GM12878 (cell line): ENCODE data around the gene MCM5. TPM values are rescaled to one million over a fixed set of nuclear protein-coding genes. Genes with fewer than 3 reads are reported as not detected.
A peak's percentile ranks its signal among the peaks of the same experiment; 100 is the strongest.

Experiments
- ATAC-seq: fragments of 200-7000 bp; cut with Tn5 transposase; 3 replicates; pipeline ENCODE4 v1.9.1; 2020; ENCODE audit warnings: mild to moderate bottlenecking, moderate library complexity
- BruUV-seq: library from RNA; stranded (reverse); fragments of 400-500 nt; replicated peaks from 2 replicates; lab custom pipeline; 2021; lab: Mats Ljungman, UMichigan
- CTCF ChIA-PET: fragments of 300-600 bp; sonication (Branson Sonifier 250); formaldehyde crosslinking; extraction: SDS; loops from one replicate; lab custom pipeline; 2021; ENCODE audit warnings: inconsistent platforms; lab: Yijun Ruan, JAX
- POLR2A ChIA-PET: fragments of 350-600 bp; formaldehyde crosslinking; extraction: SDS; loops from one replicate; lab custom pipeline; 2021; ENCODE audit warnings: inconsistent platforms; lab: Charles Lee
- RAD21 ChIA-PET: fragments of 300-600 bp; sonication (Branson Sonifier 250); formaldehyde crosslinking; loops from one replicate; lab custom pipeline; 2023; ENCODE audit warnings: antibody characterized with exemption; ENCODE audit not compliant: unreplicated experiment; lab: Charles Lee
- SMC1A ChIA-PET: fragments of 300-600 bp; sonication (Branson Sonifier 250); formaldehyde crosslinking; loops from one replicate; lab custom pipeline; 2023; ENCODE audit not compliant: unreplicated experiment, uncharacterized antibody; lab: Charles Lee
- DNase-seq: peaks from one replicate; pipeline ENCODE4 v3.0.0-alpha.2; 2011; ENCODE audit warnings: low read depth, low spot score
- FAIRE-seq: peaks from 3 replicates; lab custom pipeline; 2011; peaks lifted over from hg19 to GRCh38; lab: Jason Lieb, UNC
- H2AFZ ChIP-seq: 2 replicates; pipeline ENCODE4 v1.6.0; 2011; ENCODE audit warnings: low read depth, low read length, control low read depth; ENCODE audit not compliant: control insufficient read depth
- H3K27ac ChIP-seq: 2 replicates; pipeline ENCODE4 v1.5.1; 2011; ENCODE audit warnings: control low read depth; ENCODE audit not compliant: control insufficient read depth, insufficient read depth
- H3K27me3 ChIP-seq, 2 experiments: replicated peaks in 1 of 2; 2 replicates each; pipeline versions ENCODE4 v1.6.0 to v1.6.1; 2011; ENCODE audit warnings: low read length in 1 of 2; ENCODE audit not compliant: control insufficient read depth in 2 of 2, insufficient read depth in 2 of 2
- H3K36me3 ChIP-seq, 2 experiments: 2 replicates each; pipeline ENCODE4 v1.5.1; 2011; ENCODE audit warnings: low read length in 1 of 2; ENCODE audit not compliant: control insufficient read depth in 2 of 2, insufficient read depth in 2 of 2
- H3K4me1 ChIP-seq: 2 replicates; pipeline ENCODE4 v1.6.1; 2011; ENCODE audit warnings: mild to moderate bottlenecking, low read length, moderate library complexity, mixed read lengths; ENCODE audit not compliant: control insufficient read depth, insufficient read depth
- H3K4me2 ChIP-seq: 2 replicates; pipeline ENCODE4 v1.6.0; 2011; ENCODE audit warnings: control low read depth; ENCODE audit not compliant: control insufficient read depth, insufficient read depth
- H3K4me3 ChIP-seq: fragments of 200-600 bp; sonication (generic); 2 replicates; pipeline ENCODE4 v1.5.1; 2016
- H3K79me2 ChIP-seq: 2 replicates; pipeline ENCODE4 v1.6.0; 2011; ENCODE audit warnings: low read length; ENCODE audit not compliant: control insufficient read depth, insufficient read depth
- H3K9ac ChIP-seq: 2 replicates; pipeline ENCODE4 v1.8.0; 2011; ENCODE audit warnings: low read length, control low read depth, mixed read lengths; ENCODE audit not compliant: control insufficient read depth, insufficient read depth
- H3K9me3 ChIP-seq: replicated peaks from 3 replicates; pipeline ENCODE4 v1.5.1; 2011; ENCODE audit warnings: mild to moderate bottlenecking, low read length; ENCODE audit not compliant: control insufficient read depth, insufficient read depth
- H4K20me1 ChIP-seq: 2 replicates; pipeline ENCODE4 v1.6.0; 2011; ENCODE audit not compliant: control insufficient read depth, insufficient read depth
- ATF7 ChIP-seq: fragments of 450-650 bp; IDR thresholded peaks from 2 replicates; pipeline ENCODE4 v1.6.1; 2016; ENCODE audit warnings: low read depth, mild to moderate bottlenecking
- BCLAF1 ChIP-seq: fragments of 450-650 bp; IDR thresholded peaks from 2 replicates; pipeline ENCODE4 v1.6.1; 2017; ENCODE audit warnings: antibody characterized with exemption, mild to moderate bottlenecking, moderate library complexity
- CREB1 ChIP-seq: IDR thresholded peaks from 2 replicates; pipeline ENCODE4 v1.6.1; 2012; ENCODE audit warnings: low read depth, mild to moderate bottlenecking, inconsistent platforms
- EED ChIP-seq: sonication (generic); IDR thresholded peaks from 2 replicates; pipeline ENCODE4 v1.6.1; 2016; ENCODE audit warnings: antibody characterized with exemption, low read depth
- EGR1 ChIP-seq, 2 experiments: IDR thresholded peaks; 1 replicate in 1 of 2; 2 replicates in 1 of 2; pipeline ENCODE4 v1.6.1; 2011 to 2012; ENCODE audit warnings: low read depth in 2 of 2, low read length in 2 of 2, borderline replicate concordance in 1 of 2, mild to moderate bottlenecking in 1 of 2, moderate library complexity in 1 of 2
- HDAC2 ChIP-seq: fragments of 200-600 bp; sonication (generic); IDR thresholded peaks from 2 replicates; pipeline ENCODE4 v1.6.1; 2017
- IRF3 ChIP-seq: fragments of 450-650 bp; IDR thresholded peaks from 2 replicates; pipeline ENCODE4 v1.6.1; 2014; ENCODE audit warnings: mild to moderate bottlenecking
- NBN ChIP-seq: fragments of 450-650 bp; IDR thresholded peaks from 2 replicates; pipeline ENCODE4 v1.6.1; 2016
- NFYB ChIP-seq: IDR thresholded peaks from 2 replicates; pipeline ENCODE4 v1.6.1; 2011; ENCODE audit warnings: low read depth, mild to moderate bottlenecking, low read length, improper control_type of control experiment, moderate library complexity; ENCODE audit not compliant: insufficient read depth
- POU2F2 ChIP-seq: IDR thresholded peaks from 3 replicates; pipeline ENCODE4 v1.6.1; 2011; ENCODE audit warnings: low read depth, mild to moderate bottlenecking, low read length, borderline replicate concordance
- RAD21 ChIP-seq: IDR thresholded peaks from 2 replicates; pipeline ENCODE4 v1.6.1; 2011; ENCODE audit warnings: mild to moderate bottlenecking, low read depth, low read length, moderate library complexity; ENCODE audit not compliant: insufficient read depth
- RELB ChIP-seq: fragments of 450-650 bp; IDR thresholded peaks from 2 replicates; pipeline ENCODE4 v1.6.1; 2017; ENCODE audit warnings: low read depth, mild to moderate bottlenecking, moderate library complexity
- RUNX3 ChIP-seq: IDR thresholded peaks from 2 replicates; pipeline ENCODE4 v1.6.1; 2012; ENCODE audit warnings: low read length, inconsistent platforms
- SIX5 ChIP-seq: IDR thresholded peaks from 2 replicates; pipeline ENCODE4 v1.6.1; 2011; ENCODE audit warnings: mild to moderate bottlenecking, low read depth, low read length, moderate library complexity; ENCODE audit not compliant: severe bottlenecking
- STAT3 ChIP-seq: IDR thresholded peaks from 2 replicates; pipeline ENCODE4 v1.6.1; 2011; ENCODE audit warnings: low read depth, low read length, improper control_type of control experiment
- YBX1 ChIP-seq: fragments of 450-650 bp; IDR thresholded peaks from 2 replicates; pipeline ENCODE4 v1.6.1; 2016; ENCODE audit warnings: antibody characterized with exemption
- ZNF207 ChIP-seq: fragments of 450-650 bp; IDR thresholded peaks from 2 replicates; pipeline ENCODE4 v1.6.1; 2014; ENCODE audit warnings: antibody characterized with exemption, mild to moderate bottlenecking, borderline replicate concordance
- WGBS: methylation state at CpG from one replicate; pipeline ENCODE4 v1.1.6; 2016; ENCODE audit warnings: low lambda C conversion rate; ENCODE audit not compliant: insufficient replicate concordance, insufficient coverage; ENCODE audit errors: missing lambda C conversion rate; 5-methylcytosine and 5-hydroxymethylcytosine counted together
- in situ Hi-C: fragments of 300-500 bp; cut with MboI; formaldehyde crosslinking; loops from 9 replicates; pipeline ENCODE4 v1.14.3; 2018; ENCODE audit warnings: mixed read lengths
- intact Hi-C: fragments of 100-400 bp; cut with micrococcal nuclease; formaldehyde crosslinking; loops from one replicate; pipeline ENCODE4 v1.14.2; 2022; ENCODE audit not compliant: unreplicated experiment
- polyA plus RNA-seq, 11 experiments: library from polyadenylated mRNA; depleted of rRNA in 4 of 11; unstranded in 6 of 11; stranded (reverse) in 5 of 11; fragments of >200 nt; fragmentation: Nextera tagmentation in 4 of 11; fragmentation: Illumina TruSeq in 1 of 11; extraction: Ambion mirVana in 4 of 11; extraction: Trizol in 1 of 11; gene quantifications; 1 replicate in 1 of 11; 2 replicates in 10 of 11; pipeline versions ENCODE4 v1.2.1 to v1.2.3, GENCODE V29; 2011 to 2016; ENCODE audit warnings: inconsistent platforms in 2 of 11, missing spikeins in 2 of 11, low read depth in 1 of 11
- total RNA-seq, 4 experiments: library from RNA; depleted of rRNA in 3 of 4; stranded (reverse); fragments of >200 nt in 3 of 4; fragmentation: Illumina TruSeq in 1 of 4; extraction: Trizol in 1 of 4; gene quantifications; 2 replicates each; pipeline versions ENCODE4 v1.2.1 to v1.2.3, GENCODE V29; 2013 to 2021
- TF ChIP-seq, protein P1 (sequence below): IDR thresholded peaks from 2 replicates; pipeline ENCODE4 v1.6.1; 2011; ENCODE audit warnings: low read depth, low read length, improper control_type of control experiment, borderline replicate concordance

Gene MCM5
- total and polyA plus RNA-seq, 10 of the 15 experiments (the other 5 are each of a cell fraction or from before 2014, with no cell fraction given) = 14.1 to 360 (median 164) TPM

GRCh38 chr22:35411102-35411501 lies 11.2 kb downstream of the MCM5 start:
- ChIA-PET RAD21 (interaction anchor here (1.3 to 6.3 kb wide), 16 partner anchors 10 to 216 kb away, joined by 3 to 112 read pairs (median 10); partner anchors contain the start of genes HMOX1, MCM5 and TOM1), POLR2A (interaction anchor here (0.5 to 4.5 kb wide), 11 partner anchors 9 to 101 kb away, joined by 3 to 46 read pairs (median 14); partner anchors contain the start of genes HMOX1 and MCM5), SMC1A (interaction anchor here (0.6 to 5.1 kb wide), 17 partner anchors 9 to 106 kb away, joined by 3 to 79 read pairs (median 7); partner anchors contain the start of gene MCM5), CTCF (interaction anchor here (0.6 to 6.1 kb wide), 24 partner anchors 9 to 714 kb away, joined by 3 to 78 read pairs (median 5); partner anchors contain the start of gene HMOX1)
- Histone ChIP-seq H2AFZ (no peak overlapping the region; the same call in 1 of the 2 replicates), H3K9me3 (no peaks in the 10 kb centered on the region), H3K4me2 (peak overlapping the region; percentile 70), H3K9ac (peak overlapping the region; percentile 48), H3K36me3 (peaks cover 31 to 53% of the 10 kb centered on the region in 2 experiments), H3K4me1 (peaks cover 27% of the 10 kb centered on the region), H3K79me2 (peaks cover 5% of the 10 kb centered on the region), H3K27ac (peak overlapping the region; percentile 83), H4K20me1 (no peaks in the 10 kb centered on the region), H3K27me3 (no peaks in the 10 kb centered on the region), H3K4me3 (peak overlapping the region; percentile 45; the same call in 1 of the 2 replicates)
- DNase-seq = peak; percentile 67
- no peak for FAIRE-seq
- in situ Hi-C loops = loop anchor here (25.0 kb wide), 1 partner anchor 1101 kb away; the partner anchor contains the start of gene FOXRED2
- peak; percentile 70 for ATAC-seq
- 0% methylated on average over 7 of the region's 7 CpGs for WGBS
- no TSS peak for BruUV-seq
- intact Hi-C loops = loop anchor here (1.0 to 5.0 kb wide), 3 partner anchors 34 to 171 kb away; no protein-coding TSS in a partner anchor
- TF ChIP-seq POU2F2 = peak; percentile 31; the same call in 1 of the 3 replicates
- TF ChIP-seq EED = peak; percentile 80
- TF ChIP-seq, protein P1, sequence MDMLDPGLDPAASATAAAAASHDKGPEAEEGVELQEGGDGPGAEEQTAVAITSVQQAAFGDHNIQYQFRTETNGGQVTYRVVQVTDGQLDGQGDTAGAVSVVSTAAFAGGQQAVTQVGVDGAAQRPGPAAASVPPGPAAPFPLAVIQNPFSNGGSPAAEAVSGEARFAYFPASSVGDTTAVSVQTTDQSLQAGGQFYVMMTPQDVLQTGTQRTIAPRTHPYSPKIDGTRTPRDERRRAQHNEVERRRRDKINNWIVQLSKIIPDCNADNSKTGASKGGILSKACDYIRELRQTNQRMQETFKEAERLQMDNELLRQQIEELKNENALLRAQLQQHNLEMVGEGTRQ = no peak
- TF ChIP-seq HDAC2 = no peak
- no peak for TF ChIP-seq YBX1
- peak; percentile 75 for TF ChIP-seq RUNX3
- no peak for TF ChIP-seq SIX5
- TF ChIP-seq NFYB = no peak
- 0 out of 2 replicates have a peak, but pooled peaks have one; percentile 10 for TF ChIP-seq CREB1
- no peak for TF ChIP-seq STAT3
- no peak for TF ChIP-seq EGR1 (IDR thresholded peaks at IDR 0.05; ENCODE audit: borderline replicate concordance in 1 of 2, low read depth in 2 of 2, low read length in 2 of 2)
- peak; percentile 61; the same call in 1 of the 2 replicates for TF ChIP-seq NBN
- TF ChIP-seq IRF3 = no peak
- TF ChIP-seq ATF7 = peak; percentile 43; the same call in 1 of the 2 replicates
- peak; percentile 80 for TF ChIP-seq RELB
- TF ChIP-seq ZNF207 = no peak
- TF ChIP-seq RAD21 = peak; percentile 59
- no peak for TF ChIP-seq BCLAF1
